ENCODE data around the gene PRM3.

PRM3 gene

GRCh38 chr16:11225677-11226549, 47.5 kb downstream of the PRM3 start:
- no peak for DNase-seq (ENCODE audit: low read depth, low spot score)

DNA sequence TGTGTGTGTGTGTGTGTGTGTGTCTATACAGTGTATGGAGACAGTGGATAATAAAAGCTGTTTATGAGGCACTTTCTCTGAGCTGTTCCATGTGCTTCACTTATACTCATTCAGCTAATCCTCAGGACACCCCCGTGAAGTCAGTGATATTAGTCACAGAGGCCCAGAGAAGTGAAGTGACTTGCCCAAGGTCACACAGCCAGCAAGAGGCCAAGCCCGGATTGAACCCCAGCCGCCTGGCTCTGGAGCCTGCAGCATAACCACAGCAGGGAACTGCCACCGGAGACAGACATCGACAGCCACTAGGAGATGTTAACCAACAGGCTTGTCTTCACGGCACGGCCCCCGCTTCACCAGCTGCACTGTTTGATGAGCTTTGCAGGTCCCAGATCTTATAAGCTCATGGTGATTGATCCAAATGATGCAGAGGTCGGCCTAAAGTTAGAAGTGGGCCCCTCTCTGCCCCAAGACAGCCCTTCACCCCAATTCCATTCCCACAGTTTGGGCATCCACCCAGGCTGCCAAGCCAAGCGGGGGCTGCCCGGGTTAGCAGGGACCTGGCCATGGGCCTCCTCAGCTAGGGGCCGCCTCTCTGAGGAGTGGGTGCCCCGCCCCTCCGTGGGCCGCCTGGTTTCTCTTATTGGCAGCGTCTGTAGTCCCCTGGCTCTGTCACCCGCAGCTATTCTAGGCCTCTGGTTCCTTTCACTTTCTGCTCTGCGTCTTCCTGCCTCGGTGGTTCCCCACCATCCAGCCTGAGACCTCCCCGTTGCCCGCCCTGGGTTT, 48.3 kb downstream of the PRM3 start:
- no peak for DNase-seq (ENCODE audit: low read depth, low spot score)

DNA sequence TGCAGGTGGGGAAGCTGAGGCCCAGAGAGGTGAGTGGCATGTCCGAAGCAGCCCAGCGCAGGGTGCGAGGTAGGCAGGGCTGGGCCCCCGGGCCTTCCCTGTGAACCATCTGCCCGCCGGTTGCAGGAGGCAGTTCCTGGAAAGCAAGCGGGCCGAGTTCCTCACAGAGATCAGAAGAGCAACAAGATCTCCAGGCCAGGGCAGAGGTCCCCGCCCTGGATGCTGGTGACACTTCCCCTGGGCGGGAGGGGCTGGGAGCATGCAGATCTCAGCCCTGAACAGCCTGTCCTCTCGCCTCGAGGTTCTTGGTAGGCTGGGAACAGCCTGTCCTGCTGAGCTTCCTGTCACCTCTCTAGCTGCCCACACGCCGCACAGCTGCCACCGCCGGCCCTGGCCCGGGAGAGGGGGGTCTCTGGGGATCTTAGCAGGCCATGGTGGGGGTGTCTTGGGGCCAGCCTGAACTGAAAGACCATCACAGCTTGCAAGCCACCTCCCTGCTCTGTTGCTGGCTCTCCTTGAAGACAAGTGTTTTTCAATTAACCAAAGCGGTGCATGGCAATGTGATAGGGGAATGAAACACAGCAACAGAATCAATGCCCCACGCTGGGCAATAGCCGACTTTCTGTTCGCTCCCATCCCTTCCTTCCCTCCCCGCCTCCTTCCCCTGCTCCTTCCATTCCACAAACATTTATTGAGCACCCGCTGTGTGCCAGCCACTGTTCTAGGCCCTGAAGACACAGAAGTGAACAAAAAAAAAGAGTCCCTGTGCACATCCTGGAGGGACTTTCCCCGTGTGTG, 49.1 kb downstream of the PRM3 start:
- no peak for DNase-seq (ENCODE audit: low read depth, low spot score)

All from smooth muscle cell of the brain vasculature (primary cell).